Activated T-cell treated with anti-CD3 and anti-CD28 coated beads, Interleukin-2, amount 50 U/mL, for 48 hours (primary cell): ENCODE results near the gene EPHA7.

Experiments
- DNase-seq, 2 experiments: peaks; one replicate each; pipeline ENCODE4 v3.0.0-alpha.2; 2020

The EPHA7 gene

DNA sequence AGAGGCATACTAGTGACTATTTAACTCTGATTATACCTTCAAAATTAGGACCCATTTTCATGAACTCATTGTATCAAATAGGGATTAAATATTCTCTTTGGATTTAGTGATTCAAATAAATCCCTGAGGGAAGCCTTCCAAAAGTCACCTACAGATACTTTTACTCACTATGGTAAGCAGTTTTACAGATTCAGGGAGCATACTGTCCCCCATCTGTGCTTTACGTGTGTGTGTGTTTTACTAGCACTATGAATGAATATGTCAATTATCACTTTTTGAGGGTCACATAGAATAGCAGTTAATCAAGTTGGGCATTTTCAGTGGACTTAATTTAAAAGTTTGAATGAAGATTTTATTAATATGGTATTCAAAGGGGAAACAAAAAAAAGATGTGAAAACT lies 96.7 kb downstream of the EPHA7 start:
- DNase-seq = no peak

DNA sequence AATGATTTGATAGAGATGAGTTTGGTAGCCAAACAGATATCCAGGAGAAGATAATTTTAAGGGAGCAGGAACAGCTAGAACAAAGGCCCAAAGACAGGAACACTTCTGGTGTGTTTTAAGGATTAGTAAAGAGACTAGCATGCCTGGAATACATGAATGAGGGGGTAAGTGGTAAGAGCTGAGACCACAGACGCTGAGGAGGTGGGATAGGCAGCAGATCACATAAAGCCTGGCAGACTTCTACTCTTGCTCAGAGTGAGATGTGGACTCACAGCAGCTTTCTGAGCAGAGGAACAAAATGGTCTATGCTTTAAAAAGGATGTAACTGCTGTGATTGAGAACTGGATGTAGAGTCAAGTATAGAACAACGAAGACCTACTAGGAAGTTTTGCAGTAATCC lies 100.1 kb downstream of the EPHA7 start:
- DNase-seq = no peak

DNA sequence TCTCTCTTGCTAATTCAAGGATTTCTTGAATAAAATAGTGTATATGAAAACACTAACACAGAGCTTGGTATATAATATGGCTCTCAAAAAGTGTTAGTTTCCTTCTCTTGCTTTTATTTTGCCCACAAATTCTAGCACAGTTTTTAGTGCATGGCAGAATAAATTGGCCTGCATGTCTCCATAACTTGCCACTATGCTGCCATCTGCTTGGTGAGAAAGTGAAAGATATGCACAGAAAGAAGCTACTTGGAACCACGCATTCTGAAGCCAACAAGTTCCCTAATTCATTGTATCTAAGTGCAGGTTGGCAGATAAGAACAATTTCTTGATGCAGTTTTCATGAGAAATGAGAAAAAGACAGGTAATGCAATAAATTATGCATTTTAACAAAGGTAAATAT lies 101.2 kb downstream of the EPHA7 start:
- DNase-seq = no peak

DNA sequence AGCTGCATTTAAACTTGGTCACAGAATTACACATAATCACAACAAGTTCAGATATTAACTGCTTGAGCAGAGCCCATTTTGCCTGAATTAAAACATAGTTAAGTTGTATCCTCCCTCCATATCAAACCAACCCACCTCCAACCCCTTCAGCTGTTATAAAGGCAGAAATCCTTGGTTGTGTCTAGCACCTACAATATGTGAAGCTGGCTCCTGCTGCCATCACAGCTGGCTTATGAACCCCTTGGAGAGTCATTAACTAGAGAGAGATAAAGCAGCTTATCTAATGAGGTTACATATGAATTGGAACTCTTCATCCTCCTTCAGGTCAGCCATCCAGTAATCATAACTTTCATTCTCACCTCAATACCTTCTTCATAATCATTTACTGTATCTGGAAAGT lies 101.8 kb downstream of the EPHA7 start:
- DNase-seq = no peak

DNA sequence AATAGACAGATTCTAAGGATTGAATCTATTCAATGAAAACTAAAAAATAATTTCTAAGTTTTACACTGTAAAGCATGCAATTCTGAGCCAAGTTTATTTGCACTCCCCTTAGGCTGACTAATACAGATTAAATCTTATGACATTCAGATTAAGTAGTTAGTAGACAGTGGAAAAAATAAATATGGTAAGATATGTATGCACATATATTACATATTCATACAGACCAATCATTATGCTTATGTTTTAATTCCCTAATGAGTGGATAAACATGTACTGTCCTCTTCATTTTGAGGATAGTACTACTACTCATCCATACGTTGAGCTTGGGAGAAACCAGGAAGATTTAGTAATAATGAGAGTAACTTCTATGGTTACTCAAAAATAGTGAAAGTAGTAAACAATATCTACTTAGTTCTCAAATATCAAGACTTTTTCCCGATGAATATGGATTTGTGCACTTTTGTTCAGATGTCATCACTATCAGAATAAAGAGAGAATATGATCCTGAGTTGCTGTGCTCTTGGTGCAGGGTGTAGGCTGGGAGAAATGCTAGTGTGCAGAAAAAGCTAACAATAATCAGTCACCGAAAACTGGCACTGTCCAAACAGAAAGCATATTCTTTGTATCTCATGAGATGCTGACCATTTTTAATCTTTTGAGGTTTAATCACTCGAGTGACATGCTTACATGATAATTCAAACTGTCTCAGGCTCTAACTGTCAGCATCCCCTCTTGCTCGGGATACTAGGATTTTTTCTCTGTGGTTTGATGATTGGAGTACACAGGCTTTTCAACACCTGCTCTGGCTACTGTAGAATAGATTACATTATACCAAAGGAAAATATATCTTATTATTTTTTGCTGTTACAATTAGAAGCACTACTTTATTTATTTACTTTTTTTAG lies 111.6 kb downstream of the EPHA7 start:
- no peak for DNase-seq

DNA sequence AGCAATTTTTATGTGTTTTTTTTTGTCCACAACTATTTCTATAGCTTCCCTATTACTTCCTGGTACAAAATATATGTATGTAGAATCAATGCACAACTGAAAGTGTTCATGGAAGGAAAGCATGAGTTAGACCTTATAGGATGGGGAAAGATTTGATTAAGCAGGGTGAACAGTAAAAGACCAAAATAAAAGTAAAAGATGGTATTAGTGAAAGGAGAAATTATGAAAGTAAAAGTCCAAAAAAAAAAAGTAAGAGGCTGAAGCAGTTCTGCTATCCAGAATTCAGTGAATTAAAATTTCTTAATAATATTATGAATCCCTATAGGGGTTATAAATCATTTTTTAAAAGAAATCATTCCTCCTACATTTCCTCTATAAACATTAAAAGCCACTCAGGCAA lies 114.3 kb downstream of the EPHA7 start:
- DNase-seq = no peak

DNA sequence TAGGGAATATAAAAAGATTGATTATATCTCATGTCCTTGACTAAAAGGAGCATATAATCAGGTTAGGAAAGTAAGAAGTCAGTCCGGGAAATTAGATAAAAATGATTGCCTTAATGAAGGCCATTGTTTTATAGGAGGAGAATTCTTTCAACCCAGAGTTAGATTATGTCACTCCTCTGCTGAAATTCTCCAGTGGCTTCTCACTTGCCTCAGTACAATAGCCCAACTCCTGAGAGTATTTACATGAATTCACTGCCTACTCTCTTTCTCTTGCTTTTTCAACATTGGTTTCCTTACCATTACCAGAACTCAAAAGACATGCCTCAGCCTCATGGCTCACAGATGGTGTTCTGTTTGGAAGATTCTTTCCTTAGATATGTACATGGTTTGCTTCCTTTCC lies 114.9 kb downstream of the EPHA7 start:
- DNase-seq = no peak

DNA sequence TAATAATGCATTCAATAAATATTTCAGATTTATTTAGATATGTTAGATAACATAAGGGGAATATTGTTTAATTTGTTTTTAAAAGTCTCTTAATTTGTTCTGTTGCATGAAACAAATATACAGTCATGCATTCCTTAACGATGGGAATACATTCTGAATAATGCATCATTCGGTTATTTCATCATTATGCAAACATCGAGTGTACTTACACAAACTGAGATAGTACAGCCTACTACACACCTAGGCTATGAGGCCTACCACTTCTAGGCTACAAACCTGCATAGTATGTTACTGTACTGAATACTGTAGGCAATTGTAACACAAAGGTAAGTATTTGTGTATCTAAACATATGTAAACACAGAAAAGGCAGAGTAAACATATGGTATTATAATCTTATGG lies 118.7 kb downstream of the EPHA7 start:
- DNase-seq = no peak

DNA sequence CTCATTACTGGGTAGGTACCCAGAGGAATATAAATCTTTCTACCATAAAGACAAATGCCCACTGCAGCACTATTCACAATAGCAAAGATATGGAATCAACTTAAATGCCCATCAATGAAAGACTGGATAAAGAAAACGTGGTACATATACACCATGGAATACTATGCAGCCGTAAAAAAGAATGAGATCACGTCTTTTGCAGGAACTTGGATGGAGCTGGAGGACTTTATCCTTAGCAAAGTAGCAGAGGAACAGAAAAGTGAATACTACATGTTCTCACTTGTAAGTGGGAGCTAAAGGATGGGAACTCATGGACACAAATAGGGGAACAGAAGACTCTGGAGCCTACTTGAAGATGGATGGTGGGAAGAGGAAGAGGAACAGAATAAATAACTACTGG lies 119.7 kb downstream of the EPHA7 start:
- DNase-seq = no peak

DNA sequence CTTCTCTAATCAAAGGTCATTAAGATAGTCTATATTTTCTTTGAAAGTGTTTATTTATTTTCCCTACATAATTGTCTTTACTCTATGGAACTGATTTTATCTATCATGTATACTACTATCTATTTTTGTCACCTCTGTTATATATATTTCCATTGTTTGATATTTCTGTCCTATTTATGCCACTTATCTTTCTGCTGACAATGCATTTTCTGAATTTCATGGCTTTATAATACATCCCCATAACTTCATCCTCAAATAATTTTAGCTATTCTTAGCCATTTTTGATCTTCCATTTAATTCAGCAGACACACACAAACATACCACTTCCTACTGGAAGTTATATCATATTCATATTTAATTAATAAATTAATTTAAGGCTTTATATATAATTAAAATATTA lies 123.7 kb downstream of the EPHA7 start:
- DNase-seq = no peak

DNA sequence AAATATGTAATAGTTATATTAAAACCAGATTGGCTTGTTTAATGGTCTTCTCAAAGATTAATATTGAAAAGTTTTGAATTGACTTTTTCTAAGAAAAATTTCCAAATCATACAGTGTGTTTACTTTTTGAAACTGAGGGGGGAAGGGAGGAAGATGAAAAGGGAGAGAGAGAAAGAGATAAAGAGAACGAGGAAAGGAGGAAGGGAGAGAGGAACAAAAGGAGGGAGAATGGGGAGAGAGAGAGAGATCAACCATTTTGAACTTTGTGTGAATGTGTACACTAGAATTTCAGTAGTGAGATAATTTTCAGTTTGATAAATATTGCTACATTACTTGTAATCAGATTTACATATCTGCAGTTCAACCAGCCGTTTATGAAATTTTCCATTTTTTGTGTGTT lies 124.5 kb downstream of the EPHA7 start:
- DNase-seq = no peak

DNA sequence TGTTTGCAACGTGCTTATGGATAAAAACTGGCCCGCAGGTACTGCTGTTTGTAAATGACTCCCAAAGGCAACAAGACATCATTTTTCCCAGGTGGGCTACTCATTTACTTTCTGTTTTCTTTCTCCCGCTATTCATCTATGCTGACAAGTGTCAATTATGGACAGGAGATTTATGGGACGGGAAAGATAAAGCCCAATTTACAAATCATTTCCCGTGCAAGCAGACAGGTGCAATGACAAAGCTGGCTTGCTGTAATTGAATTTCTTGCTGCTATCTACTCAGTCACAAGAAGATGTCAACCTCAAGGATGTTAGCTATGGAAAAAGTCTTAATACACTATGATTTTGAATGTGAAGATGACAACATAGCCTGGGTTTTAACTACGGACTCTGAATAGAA lies 125.5 kb downstream of the EPHA7 start:
- no peak for DNase-seq

DNA sequence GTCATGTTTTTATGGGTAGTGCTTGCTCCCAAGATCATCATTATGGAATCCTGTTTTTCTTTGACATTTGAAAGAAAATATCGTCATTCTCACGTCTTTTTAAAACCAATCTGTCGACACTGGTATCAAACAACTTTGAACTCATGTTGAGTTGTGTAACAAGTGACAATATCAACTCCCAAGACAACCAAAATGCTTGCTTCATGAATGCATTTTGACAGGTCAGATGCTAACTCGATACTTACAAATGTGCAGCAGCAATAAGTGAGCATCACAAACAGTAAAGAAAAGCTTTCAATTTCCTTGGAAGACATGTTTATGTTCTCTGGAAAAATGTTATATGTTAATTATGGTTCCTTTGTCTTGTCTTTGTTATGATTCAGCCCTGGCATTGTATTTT lies 125.9 kb downstream of the EPHA7 start:
- DNase-seq = no peak

DNA sequence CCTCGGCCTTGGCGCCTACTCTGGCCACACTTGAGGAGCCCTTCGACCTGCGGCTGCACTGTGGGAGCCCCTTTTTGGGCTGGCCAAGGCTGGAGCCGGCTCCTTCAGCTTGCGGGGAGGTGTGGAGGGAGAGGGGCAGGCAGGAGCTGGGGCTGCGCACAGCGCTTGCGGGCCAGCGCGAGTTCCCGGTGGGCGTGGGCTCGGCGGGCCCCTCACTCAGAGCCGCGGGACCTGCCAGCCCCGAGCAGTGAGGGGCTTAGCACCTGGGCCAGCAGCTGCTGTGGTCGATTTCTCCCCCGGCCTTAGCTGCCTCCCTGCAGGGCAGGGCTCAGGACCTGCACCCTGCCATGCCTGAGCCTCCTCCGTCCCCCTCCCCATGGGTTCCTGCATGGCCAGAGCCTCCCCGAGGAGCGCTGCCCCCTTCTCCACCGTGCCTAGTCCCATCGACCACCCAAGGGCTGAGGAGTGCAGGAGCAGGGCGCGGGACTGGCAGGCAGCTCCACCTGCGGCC lies 136.8 kb downstream of the EPHA7 start:
- DNase-seq = no peak

DNA sequence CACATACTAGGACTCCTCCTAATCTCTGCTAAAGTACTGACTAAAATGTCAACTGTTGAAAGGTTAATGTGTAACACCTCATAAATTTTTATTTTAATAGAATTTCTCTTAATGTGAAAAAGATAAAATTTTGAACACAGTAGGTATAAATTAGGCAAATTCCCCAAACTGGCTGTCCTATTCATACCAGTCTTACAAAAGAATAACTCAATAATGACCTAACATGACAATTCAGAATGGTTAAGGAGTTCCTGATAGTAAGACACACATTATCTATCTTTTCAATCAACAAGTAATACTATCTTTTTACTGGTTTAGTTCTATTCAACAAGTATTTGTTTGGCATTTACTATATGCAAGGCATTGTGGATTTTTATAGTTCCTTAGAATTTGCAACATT lies 141.1 kb downstream of the EPHA7 start:
- DNase-seq = no peak

DNA sequence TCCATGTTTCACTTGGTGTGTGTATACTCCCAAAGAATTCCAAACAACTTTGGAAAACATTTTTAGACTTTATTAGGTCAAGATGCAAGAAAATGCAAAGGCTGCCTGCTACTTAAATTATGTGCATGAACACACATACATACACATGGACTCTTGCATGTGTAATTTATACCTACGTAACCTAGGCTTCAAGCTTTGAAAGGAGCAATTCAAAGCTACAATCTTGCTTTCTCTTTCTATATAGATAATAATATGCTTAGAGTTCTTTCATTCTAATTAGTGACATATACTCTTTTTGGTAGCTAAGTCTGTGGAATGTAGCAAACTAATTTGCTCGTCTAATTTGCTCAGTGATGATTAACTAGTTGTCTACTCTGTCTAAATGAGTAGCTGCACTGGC lies 146.5 kb downstream of the EPHA7 start:
- DNase-seq = no peak

DNA sequence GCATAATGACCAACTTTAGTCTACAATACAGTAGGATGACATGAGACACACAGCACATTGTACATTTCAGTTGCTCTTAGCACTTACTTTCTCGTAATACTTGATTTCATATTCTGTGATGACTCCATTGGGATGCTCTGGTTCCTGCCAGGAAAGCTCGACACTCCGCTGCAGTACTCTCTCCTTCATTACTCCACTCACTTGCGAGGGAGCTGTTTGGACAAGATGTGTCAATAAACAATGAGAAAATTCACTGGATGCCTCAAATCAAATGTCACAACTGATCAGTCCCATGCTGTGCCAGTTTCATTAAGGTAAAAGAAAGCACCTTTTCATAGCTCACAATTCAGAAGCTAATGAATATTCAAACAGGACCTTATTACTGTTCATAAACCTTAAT lies 147.1 kb downstream of the EPHA7 start:
- DNase-seq = no peak

DNA sequence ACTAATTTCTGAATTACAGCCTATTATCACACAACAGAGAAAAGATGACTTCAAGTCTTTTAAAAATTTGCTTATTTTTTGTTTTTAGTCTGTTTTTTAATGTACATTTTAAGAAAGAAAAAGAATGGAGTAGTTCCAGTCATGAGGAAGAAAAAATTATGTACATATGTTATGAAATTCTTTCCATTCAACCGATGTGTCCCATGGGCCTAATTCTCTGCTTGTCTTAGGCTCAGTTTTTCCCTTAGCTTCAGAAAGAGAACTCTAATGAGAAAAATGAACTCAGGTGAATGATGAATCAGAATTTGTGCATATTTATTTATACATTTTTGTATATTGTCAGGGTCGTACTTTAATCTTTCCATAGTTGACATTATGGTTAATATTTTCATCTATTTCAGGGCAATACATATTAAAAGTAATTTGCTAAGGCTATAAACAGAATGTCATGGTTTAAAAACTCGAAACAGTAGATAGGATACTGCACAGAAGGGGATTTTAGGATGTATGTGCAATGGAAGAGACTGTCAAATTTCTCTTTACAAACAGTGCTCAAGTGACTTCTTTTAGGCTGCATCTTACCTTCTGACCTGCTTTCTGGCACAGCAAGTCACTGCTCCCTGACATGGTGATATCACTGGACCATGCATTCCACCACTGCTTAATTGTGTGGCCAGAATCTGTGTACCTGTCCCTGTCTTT lies 153.1 kb downstream of the EPHA7 start:
- no peak for DNase-seq

DNA sequence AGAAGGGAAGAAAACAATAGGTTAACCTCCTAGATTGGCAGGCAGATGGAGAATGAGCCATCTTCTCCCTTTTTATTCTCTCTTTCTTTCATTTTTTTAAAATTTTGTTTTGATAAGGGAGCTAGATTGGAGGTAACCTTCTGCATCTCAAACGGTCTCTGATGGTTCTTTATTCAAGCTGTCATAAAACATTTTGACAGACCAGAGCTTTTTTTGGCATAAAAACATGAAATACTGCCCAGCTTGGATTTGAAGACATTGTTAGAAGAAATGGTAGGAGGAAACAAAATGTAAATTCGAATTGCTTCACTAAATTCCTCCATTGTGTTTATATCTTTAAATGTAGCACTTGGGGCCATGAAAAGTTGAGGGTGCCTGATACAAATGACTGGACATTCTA lies 158.5 kb downstream of the EPHA7 start:
- no peak for DNase-seq

DNA sequence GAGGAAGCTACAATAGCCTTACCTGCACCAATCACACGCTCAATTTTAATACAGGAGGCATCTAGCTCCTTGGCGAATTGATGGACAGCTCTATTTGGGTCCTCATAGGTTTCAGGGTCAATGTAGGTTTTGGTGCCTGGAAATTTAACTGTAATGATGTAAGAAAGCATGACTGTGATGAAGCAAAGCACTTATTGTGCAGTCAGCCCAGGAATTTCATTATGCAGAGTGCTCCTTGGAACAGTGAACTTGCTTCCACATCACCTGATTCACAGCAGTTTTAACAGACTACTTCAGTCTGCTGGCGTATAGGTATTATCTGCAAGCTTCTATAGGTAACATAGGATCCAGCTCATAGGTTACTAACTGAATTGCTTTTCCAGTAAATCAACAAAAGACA lies 160.0 kb downstream of the EPHA7 start:
- DNase-seq = no peak

DNA sequence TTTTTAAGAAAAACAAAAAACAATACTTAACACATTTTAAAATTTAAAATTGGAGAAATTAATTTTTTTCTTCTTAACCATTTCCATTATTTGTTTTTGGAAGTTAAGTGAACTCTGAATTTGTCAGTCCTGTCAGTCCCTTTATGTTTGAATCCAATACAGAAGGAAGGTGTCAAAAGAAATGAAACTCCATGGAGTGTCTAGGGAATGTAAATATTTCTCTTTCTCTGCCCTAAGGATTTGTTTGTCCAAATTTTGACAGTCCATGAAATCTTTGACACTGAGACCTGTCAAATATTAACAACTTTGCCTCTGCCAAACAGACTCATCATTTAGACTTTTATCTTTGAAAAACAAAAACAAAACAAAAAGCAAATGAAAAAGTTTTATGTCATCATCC lies 166.4 kb downstream of the EPHA7 start:
- no peak for DNase-seq

DNA sequence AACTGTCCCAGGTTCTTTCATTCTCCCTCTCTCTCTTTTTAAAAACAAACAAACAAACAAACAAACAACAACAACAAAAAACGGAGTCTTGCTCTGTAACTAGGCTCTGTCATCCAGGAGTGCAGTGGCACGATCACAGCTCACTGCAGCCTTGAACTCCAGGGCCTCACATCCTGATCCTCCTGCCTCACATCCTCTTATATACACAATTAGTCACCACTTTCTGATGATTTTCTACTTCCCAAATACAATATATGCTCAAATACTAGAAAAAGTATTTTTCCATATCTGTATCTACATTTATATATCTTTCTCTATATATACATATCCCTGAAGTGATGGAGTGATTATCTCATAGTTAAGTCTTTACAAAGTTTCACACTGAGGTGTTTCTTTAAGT lies 170.7 kb downstream of the EPHA7 start:
- no peak for DNase-seq

DNA sequence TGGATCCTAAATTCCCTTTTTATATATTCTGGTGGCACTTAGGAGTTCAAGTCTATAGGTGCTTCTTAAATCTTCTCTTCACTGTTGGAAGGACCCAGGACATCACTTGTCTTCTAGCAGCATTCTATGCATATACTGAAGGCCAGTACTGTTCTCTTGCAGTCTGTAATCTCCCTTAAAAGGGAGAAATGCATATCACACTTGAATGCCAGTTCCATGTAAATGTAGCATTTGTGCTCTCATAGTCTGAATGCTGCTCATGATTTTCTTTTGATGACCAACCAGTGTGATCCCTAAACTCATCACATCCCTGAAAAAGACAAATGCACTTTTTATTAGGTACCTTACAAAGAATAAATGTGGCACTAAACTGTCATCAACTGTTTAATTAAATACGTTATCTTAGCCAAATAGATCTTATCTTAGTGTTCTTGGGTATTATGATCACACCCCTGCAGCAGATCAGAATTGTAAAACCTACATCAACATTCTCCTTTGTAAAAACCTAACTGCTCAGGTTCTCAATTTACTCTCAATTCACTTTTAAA lies 176.1 kb downstream of the EPHA7 start:
- no peak for DNase-seq

DNA sequence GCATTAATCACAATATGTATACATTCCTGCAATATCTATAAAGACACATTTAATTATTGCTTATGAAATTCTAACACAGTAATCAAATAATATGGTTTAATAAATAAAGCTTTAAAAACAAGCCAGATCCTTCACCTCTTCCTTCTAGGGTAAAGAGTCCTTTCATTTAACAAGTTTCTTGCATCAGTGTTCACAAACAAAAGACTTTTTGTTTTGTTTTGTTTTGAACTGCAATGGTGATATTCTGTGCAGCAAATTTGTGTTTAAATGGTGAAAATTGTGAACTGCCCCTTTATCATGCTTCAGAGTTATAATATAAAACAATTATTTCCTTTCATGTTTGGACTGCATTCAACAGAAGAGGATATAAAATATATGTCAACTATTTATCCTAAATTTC lies 177.3 kb downstream of the EPHA7 start:
- DNase-seq = no peak
